ENCODE measurements around the gene MB21D2. TPM values are rescaled to one million over a fixed set of nuclear protein-coding genes. Genes with fewer than 3 reads are reported as not detected.

MB21D2 gene
- total RNA-seq, 2 experiments from 2014 or later: 0.06 TPM; not detected in 1

GRCh38 chr3:192918275-192918588 lies 576 bp upstream of the MB21D2 start:
- no TSS peak for BruUV-seq (replicated peaks)

GRCh38 chr3:192917028-192917403 lies 640 bp downstream of the MB21D2 start:
- DNase-seq (ENCODE audit: low spot score): no peak
- no peaks in the 10 kb centered on the region for H3K9me2 ChIP-seq (ENCODE audit: insufficient read depth, low read length)
- POLR2A ChIA-PET: interaction anchor here (0.6 kb wide), 1 partner anchor 26 kb away, joined by 3 read pairs; no protein-coding TSS in a partner anchor

More at GRCh38 chr3:192918275-192918588, 576 bp upstream of the MB21D2 start:
- H3K9me2 ChIP-seq (ENCODE audit: insufficient read depth, low read length): no peaks in the 10 kb centered on the region
- no peaks in the 10 kb centered on the region for H3K79me2 ChIP-seq (ENCODE audit: insufficient read depth, low read depth, low read length)
- no peak overlapping the region for H3K4me3 ChIP-seq (ENCODE audit: low read depth, low read length, poor library complexity, severe bottlenecking)
- no peak for DNase-seq (ENCODE audit: low spot score)
- intact Hi-C loops (cut with micrococcal nuclease; ENCODE audit: unreplicated experiment): no loop called here
- no peak overlapping the region for H3K4me2 ChIP-seq (ENCODE audit: low read length)
- POLR2A ChIA-PET: no interaction called here
- TF ChIP-seq EZH2phosphoT487 (IDR thresholded peaks at IDR 0.05; ENCODE audit: borderline replicate concordance, low read depth, low read length) (no peak), CTCF (conservative IDR thresholded peaks at IDR 0.05; ENCODE audit: low read length) (no peak)
- CTCF ChIA-PET (ENCODE audit: unreplicated experiment): no interaction called here
- no peak overlapping the region for H2AFZ ChIP-seq (ENCODE audit: low read length)
- no peak overlapping the region for H3K27ac ChIP-seq (ENCODE audit: low read depth, low read length, poor library complexity, severe bottlenecking)
- no peaks in the 10 kb centered on the region for H3K9me3 ChIP-seq (ENCODE audit: low read length)
- no peaks in the 10 kb centered on the region for H3K4me1 ChIP-seq (ENCODE audit: insufficient read depth, low read length, poor library complexity, severe bottlenecking)
- no peaks in the 10 kb centered on the region for H3K36me3 ChIP-seq (ENCODE audit: insufficient read depth, low read length)
- H4K20me1 ChIP-seq (ENCODE audit: insufficient read depth, low read length): no peaks in the 10 kb centered on the region

More at GRCh38 chr3:192917028-192917403, 640 bp downstream of the MB21D2 start:
- Histone ChIP-seq H3K36me3 (ENCODE audit: insufficient read depth, low read length) (no peaks in the 10 kb centered on the region), H3K79me2 (ENCODE audit: insufficient read depth, low read depth, low read length) (no peaks in the 10 kb centered on the region), H2AFZ (ENCODE audit: low read length) (no peak overlapping the region), H3K9me3 (ENCODE audit: low read length) (no peaks in the 10 kb centered on the region), H3K4me3 (ENCODE audit: low read depth, low read length, poor library complexity, severe bottlenecking) (no peak overlapping the region), H3K4me2 (ENCODE audit: low read length) (no peak overlapping the region), H3K27ac (ENCODE audit: low read depth, low read length, poor library complexity, severe bottlenecking) (no peak overlapping the region), H4K20me1 (ENCODE audit: insufficient read depth, low read length) (no peaks in the 10 kb centered on the region), H3K4me1 (ENCODE audit: insufficient read depth, low read length, poor library complexity, severe bottlenecking) (no peaks in the 10 kb centered on the region)
- CTCF ChIA-PET (ENCODE audit: unreplicated experiment): no interaction called here
- TF ChIP-seq CTCF (conservative IDR thresholded peaks at IDR 0.05; ENCODE audit: low read length) (no peak), EZH2phosphoT487 (IDR thresholded peaks at IDR 0.05; ENCODE audit: borderline replicate concordance, low read depth, low read length) (no peak)
- intact Hi-C loops (cut with micrococcal nuclease; ENCODE audit: unreplicated experiment): no loop called here
- BruUV-seq (replicated peaks): no TSS peak

Measured in OCI-LY7 (cell line).